Heart right ventricle (tissue), 16 donors: ENCODE measurements around the gene FUS. TPM values are rescaled to one million over a fixed set of nuclear protein-coding genes. Genes with fewer than 3 reads are reported as not detected.
"Not testable (repeated sequence)": the region's sequence is repeated elsewhere in the genome, so short reads cannot be mapped to it uniquely, and the experiment has no call there.

Experiments used
- ATAC-seq, 8 donors: fragments of 200-7000 bp; cut with Tn5 transposase; one replicate each; pipeline ENCODE4 v1.9.1; 2020; ENCODE audit warnings: mild to moderate bottlenecking in 8 of 8, moderate library complexity in 8 of 8, moderate number of reproducible peaks in 1 of 8
- DNase-seq, 2 donors: peaks; one replicate each; pipeline ENCODE4 v3.0.0-alpha.2; 2020
- H3K27ac ChIP-seq, 10 donors: fragments of 200-600 bp; sonication (generic) in 2 of 10; one replicate each; pipeline versions ENCODE4 v1.5.0 to v1.8.0; 2020 to 2022; ENCODE audit warnings: mild to moderate bottlenecking in 3 of 10
- H3K27me3 ChIP-seq, 7 donors: fragments of 200-600 bp; one replicate each; pipeline ENCODE4 v1.8.0; 2021 to 2022; ENCODE audit warnings: mild to moderate bottlenecking in 2 of 7
- H3K36me3 ChIP-seq, 9 donors: fragments of 200-600 bp; sonication (generic) in 1 of 9; one replicate each; pipeline versions ENCODE4 v1.5.0 to v1.8.0; 2020 to 2022; ENCODE audit warnings: mild to moderate bottlenecking in 2 of 9
- H3K4me1 ChIP-seq, 9 donors: fragments of 200-600 bp; sonication (generic) in 1 of 9; one replicate each; pipeline versions ENCODE4 v1.5.0 to v1.8.0; 2020 to 2022; ENCODE audit warnings: mild to moderate bottlenecking in 4 of 9
- H3K4me3 ChIP-seq, 10 donors: fragments of 200-600 bp; sonication (generic) in 2 of 10; one replicate each; pipeline versions ENCODE4 v1.5.0 to v1.8.0; 2020 to 2022; ENCODE audit warnings: mild to moderate bottlenecking in 7 of 10, moderate library complexity in 2 of 10
- H3K9me3 ChIP-seq, 11 donors: fragments of 200-600 bp in 10 of 11; sonication (generic) in 2 of 11; one replicate each; pipeline versions ENCODE4 v1.5.0 to v1.8.0; 2013 to 2022; ENCODE audit warnings: mild to moderate bottlenecking in 2 of 11, control low read depth in 1 of 11, moderate library complexity in 1 of 11
- CTCF ChIP-seq, 9 donors: fragments of 200-600 bp; sonication (generic) in 2 of 9; IDR thresholded peaks; one replicate each; pipeline versions ENCODE4 v1.5.0 to v1.8.0; 2021 to 2022; ENCODE audit warnings: antibody characterized with exemption in 9 of 9, mild to moderate bottlenecking in 5 of 9, moderate library complexity in 1 of 9
- WGBS, 2 donors: extraction: QIAGEN DNeasy Blood & Tissue Kit; methylation state at CpG; one replicate each; pipeline ENCODE4 v1.1.7; 2013; ENCODE audit warnings: inconsistent platforms in 1 of 2; 5-methylcytosine and 5-hydroxymethylcytosine counted together
- intact Hi-C, 10 donors: fragments of 100-400 bp; cut with DNase I; formaldehyde crosslinking; loops; one replicate each; pipeline versions ENCODE4 v1.11.1 to v1.14.2; 2022
- polyA plus RNA-seq, 2 donors: library from polyadenylated mRNA; stranded (reverse); fragments of 200-250 nt; gene quantifications; one replicate each; pipeline ENCODE4 v1.2.3, GENCODE V29; 2013
- total RNA-seq, 10 donors: library from RNA; stranded (reverse); fragmentation: NEBNext Ultra II Directional in 3 of 10; extraction: Animal tissue kit (Norgen Biotek cat#: 25700) in 3 of 10; gene quantifications; one replicate each; pipeline versions ENCODE4 v1.2.1 to v1.2.4, GENCODE V29; 2021 to 2023
- donor health status: Arrhythmogenic right ventricular cardiomyopathy.
- donor health status: ischemic (EF 13 %, LVEDD 7.1; RV severe dilation, severe dysfunction).
- donor health status: healthy with polysubstance abuse.
- donor health status: DM: no; HTN: yes; CAD: no.
- donor health status: DM: no; HTN: no; CAD: no.
- donor health status: ischemic (EF 25% LVEDD 6.9; RV normal size, moderate dysfunction).
- donor health status: ischemic (EF 25% LVEDD 5.7; RV mildly dilated, moderate dysfunction).
- donor health status: healthy.
- donor health status: DM: yes; HTN: yes; CAD: no.
- donor health status: Ischemic cardiomyopathy.
- donor health status: ischemic (EF 35%, LVEDD 5.7; RV mildly dilated, moderate dysfunction).
- donor health status: nonischemic (EF 11% LVEDD 7.7; RV severe dilation, severe dysfunction).
- donor health status: DM: yes; HTN: yes; CAD: no.
- donor health status: PGD.
- donor health status: ischemic (EF 29% LVEDD 5.4; RV normal size, mild dysfunction).
- donor health status: nonischemic (EF 23%, LVEDD 6.1; RV moderate dilation, normal function).

Gene FUS
- total and polyA plus RNA-seq, 12 donors, result 116 to 240 (median 140) TPM

- H3K4me3 ChIP-seq, result no peak overlapping the region
- WGBS, 2 donors, result 84 to 89% methylated on average over 7 of the region's 7 CpGs
- TF ChIP-seq CTCF (IDR thresholded peaks at IDR 0.05), result no peak
- DNase-seq, result no peak
- intact Hi-C loops, result no loop called here
- no peaks in the 10 kb centered on the region for H3K27me3 ChIP-seq
- no peak for ATAC-seq
- H3K36me3 ChIP-seq, result peaks cover 0 to 96% (median 52%) of the 10 kb centered on the region in 9 donors
- H3K9me3 ChIP-seq, result no peaks in the 10 kb centered on the region
- peaks cover 0 to 11% (median 0%) of the 10 kb centered on the region in 9 donors for H3K4me1 ChIP-seq
- H3K27ac ChIP-seq, result no peak overlapping the region
Observed at GRCh38 chr16:31194898-31195297, 15.0 kb downstream of the FUS start.

GRCh38 chr16:31195861-31196260 lies 15.9 kb downstream of the FUS start:
- H3K27me3 ChIP-seq, intact Hi-C loops, ATAC-seq, DNase-seq, H3K9me3 ChIP-seq, H3K4me3 ChIP-seq, H3K27ac ChIP-seq: not testable (repeated sequence)
- WGBS, 2 donors, result 97 to 99% methylated on average over 11 of the region's 11 CpGs
- Histone ChIP-seq H3K4me1 (peaks cover 0 to 21% (median 0%) of the 10 kb centered on the region in 9 donors), H3K36me3 (peaks cover 0 to 95% (median 43%) of the 10 kb centered on the region in 9 donors)

- no peaks in the 10 kb centered on the region for H3K9me3 ChIP-seq
- peaks cover 0 to 27% (median 4%) of the 10 kb centered on the region in 9 donors for H3K4me1 ChIP-seq
- TF ChIP-seq CTCF (IDR thresholded peaks at IDR 0.05), result no peak
- DNase-seq (no peak), ATAC-seq (no peak)
- 88 to 90% methylated on average over 17 of the region's 17 CpGs for WGBS, 2 donors
- intact Hi-C loops, result no loop called here
- H3K4me3 ChIP-seq, result no peak overlapping the region
- H3K27ac ChIP-seq, result no peak overlapping the region
- H3K27me3 ChIP-seq, result no peaks in the 10 kb centered on the region
- peaks cover 0 to 89% (median 38%) of the 10 kb centered on the region in 9 donors for H3K36me3 ChIP-seq
Observed at GRCh38 chr16:31196324-31197088, 16.6 kb downstream of the FUS start.

- Histone ChIP-seq H3K27me3 (no peaks in the 10 kb centered on the region), H3K27ac (peak overlapping the region in 1 of 10 donors; percentile 3), H3K9me3 (no peaks in the 10 kb centered on the region), H3K36me3 (peaks cover 0 to 71% (median 19%) of the 10 kb centered on the region in 9 donors), H3K4me1 (peaks cover 0 to 39% (median 15%) of the 10 kb centered on the region in 9 donors), H3K4me3 (no peak overlapping the region)
- 65 to 68% methylated on average over 7 of the region's 7 CpGs for WGBS, 2 donors
- ATAC-seq, result no peak
- DNase-seq, result no peak
- intact Hi-C loops, result no loop called here
- no peak for TF ChIP-seq CTCF (IDR thresholded peaks at IDR 0.05)
Observed at GRCh38 chr16:31198207-31198882, 18.4 kb downstream of the FUS start.
